Activated T-cell treated with anti-CD3 and anti-CD28 coated beads, Interleukin-2, amount 50 U/mL, for 1 hour (primary cell): ENCODE data around the gene CDH4.

Source experiments
- DNase-seq: peaks from one replicate; pipeline ENCODE4 v3.0.0-alpha.2; 2020

The CDH4 gene

DNA sequence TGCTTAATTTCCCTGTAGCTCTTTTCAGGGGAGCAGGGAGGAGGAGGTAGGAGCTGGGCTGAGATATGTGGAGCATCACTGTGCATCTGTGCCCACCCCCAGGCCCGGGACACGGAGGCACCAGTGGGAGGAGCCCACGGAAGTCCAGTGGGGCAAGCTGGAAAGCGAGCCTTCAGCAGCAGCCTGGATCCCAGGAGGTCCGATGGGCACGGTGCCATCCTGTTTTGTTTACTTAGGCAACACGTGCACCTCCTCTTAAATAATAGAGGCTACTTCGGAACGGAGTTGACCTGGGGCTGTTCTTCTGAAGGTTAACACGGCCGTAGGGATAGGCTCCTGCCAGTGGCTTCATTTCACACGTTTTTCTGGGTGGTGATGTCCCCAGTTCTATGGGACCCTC is 51.6 kb downstream of the CDH4 start:
- DNase-seq = no peak

DNA sequence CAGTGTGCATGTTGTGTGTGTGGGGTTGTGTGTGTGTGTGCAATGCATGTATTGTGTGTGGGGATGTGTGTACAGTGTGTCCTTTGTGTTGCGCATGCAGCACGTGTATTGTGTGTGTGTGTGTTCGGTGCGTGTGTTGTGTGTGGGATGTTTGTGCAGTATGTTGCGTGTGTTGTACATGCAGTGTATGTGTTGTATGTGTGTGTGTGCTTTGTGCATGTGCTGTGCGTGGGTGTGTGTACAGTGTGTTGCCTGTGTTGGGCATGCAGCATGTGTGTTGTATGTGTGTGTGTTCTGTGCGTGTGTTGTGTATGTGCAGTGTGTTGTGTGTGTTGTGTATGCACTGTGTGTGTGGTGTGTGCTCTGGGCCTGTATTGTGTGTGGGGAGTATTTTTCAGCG is 52.7 kb downstream of the CDH4 start:
- DNase-seq = no peak

DNA sequence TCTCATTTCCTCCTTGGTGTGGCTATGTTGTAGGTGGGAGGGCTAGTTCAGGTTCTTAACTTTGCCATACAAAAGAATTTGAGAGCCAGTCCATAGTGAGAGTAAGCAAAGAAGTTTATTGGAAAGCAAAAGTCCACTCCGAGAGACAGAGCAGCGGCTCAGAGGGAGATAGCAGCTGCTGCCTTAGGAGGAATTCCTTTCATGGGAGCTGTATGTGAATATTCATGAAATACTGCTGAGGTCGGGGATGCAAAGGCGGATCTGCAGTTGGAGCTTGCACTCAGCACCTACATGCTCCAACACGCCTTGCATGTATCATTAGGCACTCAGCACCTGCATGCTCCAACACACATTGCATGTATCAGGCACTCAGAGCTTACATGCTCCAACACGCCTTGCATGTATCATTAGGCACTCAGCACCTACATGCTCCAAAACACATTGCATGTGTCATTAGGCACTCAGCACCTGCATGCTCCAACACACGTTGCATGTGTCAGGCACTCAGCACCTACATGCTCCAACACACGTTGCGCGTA is 54.9 kb downstream of the CDH4 start:
- DNase-seq = no peak

DNA sequence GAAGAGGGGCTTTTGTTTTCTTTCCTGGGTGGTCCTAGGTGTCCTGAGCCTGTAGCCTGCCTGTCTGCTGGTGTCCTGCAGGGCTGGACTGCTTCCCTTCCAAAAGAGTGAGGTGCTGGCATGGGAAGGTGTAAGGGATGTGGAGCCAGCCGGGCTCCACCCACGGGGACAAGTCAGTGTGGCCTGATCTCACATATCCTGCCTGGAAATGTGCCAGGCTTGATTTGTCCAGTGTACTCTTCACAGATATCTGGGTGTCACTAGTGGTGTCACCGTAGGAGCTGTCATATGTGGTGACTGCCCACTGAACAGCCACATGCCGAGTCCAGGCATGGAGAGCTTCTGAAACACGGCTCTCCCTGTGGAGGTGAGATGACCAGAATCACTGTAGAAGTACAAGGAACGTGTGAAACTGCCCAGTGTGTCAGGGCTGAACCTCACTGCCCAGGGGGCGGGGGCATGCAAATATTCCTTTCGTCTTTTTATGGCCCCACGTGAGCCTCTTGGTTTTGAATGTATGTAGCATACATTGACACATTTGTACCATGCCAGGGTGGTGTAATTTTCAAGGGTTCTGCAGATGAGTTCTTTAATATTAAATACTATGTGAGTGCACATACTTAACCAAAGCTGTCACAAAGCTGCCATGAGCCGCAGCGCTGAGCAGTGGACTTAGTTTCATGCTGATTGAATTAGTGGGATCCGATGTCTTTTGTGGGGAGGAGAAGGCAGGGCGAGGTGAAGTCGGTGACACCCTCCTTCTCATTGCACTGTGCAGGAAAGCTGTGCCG is 55.8 kb downstream of the CDH4 start:
- no peak for DNase-seq

DNA sequence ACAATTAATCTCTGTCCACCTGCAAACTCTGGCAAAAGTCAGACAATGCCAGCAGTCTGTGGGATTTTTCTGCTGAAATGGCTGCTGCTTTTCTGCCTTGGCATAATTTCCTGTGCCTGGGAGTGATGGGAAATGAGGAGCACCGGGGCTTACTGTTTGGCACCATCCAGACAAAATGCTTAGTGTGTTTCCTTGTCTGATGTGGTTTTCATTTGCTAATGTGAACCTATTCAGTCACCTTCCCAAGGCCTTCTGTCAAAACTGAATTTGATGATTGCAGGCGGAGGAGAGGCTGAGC is 56.4 kb downstream of the CDH4 start:
- DNase-seq = no peak

DNA sequence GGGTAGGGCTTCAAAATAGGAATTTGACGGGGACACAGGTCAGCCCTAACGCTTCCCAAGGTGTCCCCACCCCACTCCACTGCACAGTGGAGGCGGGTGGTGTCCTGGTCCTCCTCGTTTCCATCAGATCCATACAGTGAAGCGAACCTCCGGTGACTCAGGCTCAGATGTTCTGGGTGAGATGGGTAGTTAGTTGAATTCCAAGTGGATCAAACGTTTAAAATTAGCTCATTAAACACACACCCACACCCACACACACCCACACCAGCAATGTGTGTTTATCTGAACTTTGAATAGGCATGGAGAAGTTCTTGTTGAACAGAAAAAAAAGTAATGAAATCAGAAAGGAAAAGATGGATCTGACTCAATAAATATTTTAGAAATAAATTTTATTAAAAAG is 58.9 kb downstream of the CDH4 start:
- no peak for DNase-seq

DNA sequence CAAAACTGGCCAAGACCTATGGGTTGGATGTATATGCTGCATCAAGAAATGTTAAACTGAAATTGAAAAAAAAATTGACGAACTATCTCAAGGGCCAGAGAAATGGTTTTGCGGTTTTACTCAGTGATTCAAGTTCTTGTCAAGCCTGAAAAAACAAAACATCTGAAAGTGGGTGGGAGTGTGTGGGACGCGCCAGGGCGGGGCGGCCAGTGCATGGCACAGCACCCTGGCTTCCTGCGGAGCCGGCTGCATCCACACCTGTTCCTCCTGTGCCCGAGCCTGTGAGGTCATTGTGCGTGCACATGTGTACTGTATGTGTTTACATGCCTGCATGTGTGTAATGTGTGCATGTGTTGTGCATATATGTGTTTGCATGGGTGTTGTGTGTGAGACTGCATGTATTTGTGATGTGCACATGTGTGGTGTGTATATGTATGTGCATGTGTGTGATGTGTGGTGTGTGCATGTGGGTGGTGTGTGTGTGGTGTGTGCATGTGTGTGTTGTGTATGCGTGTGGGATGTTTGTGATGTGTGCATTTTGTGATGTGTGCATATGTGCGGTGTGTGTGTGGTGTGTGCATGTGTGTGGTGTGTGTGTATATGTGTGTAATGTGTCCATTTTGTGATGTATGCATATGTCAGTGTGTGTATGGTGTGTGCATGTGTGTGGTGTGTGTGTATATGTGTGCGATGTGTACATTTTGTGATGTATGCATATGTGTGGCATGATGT is 59.8 kb downstream of the CDH4 start:
- no peak for DNase-seq

DNA sequence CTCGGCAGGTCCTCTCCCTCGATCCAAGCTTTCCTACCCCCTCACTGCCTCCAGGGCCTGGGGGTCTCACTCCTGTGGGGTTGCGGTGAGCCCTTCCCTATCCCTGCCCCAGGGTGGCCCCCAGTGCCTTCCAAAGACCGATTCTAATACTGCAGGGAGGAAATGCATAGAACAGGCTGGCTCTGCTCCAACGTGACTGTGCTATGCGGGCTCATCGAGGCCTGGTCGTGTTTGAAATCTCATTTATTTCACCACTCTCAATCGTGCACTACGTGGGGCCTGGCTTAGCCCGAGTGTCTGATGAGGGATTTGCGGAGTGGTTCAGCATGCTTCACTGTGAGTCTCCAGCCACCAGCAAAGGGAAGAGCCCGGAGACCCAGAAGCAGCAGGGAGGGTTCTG is 60.9 kb downstream of the CDH4 start:
- no peak for DNase-seq

DNA sequence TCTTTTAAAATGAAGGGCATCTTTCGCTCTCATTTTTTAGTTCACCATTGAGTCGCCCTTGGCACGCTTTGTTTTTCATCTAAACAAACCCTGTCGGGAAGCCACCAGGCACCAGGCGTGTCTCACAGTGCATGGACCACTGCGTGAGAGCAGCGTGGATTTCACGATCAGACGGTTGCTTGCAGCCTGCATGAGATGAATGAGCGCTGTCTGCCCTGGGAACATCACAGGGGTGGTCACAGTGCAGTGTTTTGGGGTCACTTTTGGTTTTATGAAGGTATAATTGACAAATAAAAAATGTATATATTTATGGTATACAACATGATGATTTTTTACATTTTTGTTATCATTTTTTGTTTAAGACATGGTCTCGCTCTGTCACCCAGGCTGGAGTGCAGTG is 61.3 kb downstream of the CDH4 start:
- no peak for DNase-seq

DNA sequence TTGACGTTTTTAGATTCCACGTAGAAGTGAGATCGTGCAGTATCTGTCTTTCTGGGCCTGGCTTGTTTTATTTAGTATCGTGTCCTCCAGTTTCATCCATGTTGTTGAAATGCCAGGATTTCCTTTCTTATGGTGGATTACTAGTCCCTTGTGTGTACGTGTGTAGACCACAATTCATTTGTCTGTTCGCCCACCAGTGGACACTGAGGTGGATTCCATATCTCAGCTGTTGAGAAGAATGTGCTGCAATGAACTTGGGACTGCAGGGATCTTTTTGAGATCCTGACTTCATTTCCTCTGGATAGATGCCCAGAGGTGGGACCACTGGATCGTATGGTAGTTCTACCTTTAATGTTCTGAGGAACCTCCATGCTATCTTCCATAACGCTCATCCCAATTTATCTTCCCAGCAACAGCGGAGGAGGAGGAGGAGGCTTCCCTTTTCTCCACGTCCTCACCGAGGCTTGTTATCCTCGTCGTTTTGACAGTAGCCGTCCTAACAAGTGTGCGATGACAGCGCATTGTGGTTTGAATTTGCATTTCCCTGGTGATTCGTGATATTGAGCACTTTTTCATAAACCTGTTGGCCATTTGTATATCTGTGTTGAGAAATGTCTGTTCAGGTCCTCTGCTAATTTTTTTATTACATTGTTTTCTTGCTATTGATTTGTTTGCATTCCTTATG is 62.4 kb downstream of the CDH4 start:
- DNase-seq = no peak

DNA sequence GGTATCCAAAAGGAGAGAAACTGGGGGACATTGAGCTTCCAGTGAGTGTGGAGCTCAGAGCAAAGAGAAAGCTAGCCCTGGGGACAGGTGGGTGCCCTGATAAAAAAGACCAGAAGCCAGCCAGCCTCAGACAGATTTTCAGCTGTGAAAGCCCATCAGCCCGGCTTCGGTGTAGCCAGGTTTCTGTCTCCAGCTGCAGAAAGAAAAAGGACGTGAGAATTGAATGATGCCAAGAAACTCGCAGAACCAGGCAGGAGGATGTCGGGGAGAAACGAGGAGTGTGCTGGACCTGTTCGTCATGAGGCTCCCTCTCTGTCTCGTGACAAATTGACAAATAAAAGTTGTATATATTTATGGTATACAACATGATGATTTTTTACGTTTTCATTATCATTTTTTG is 63.3 kb downstream of the CDH4 start:
- DNase-seq = no peak

DNA sequence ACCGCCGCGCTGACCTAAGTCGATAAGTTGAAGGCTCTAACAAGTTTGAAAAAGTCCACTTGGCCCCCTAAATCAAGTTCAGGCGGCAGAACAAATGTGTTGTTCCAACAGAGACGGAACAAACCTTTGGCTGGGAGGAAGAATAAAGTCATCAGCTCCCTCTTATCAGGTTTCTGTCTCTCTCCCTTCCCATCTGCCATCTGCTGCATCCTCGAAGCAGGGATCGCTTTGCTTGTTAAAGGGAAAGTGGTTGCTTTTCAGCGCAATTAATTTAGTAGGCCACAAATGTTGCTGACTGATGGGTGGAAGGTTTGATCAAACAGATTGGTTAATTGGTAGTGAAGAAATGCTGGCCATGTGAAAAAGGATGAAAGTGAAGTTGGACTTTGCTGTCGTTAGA is 64.3 kb downstream of the CDH4 start:
- no peak for DNase-seq

DNA sequence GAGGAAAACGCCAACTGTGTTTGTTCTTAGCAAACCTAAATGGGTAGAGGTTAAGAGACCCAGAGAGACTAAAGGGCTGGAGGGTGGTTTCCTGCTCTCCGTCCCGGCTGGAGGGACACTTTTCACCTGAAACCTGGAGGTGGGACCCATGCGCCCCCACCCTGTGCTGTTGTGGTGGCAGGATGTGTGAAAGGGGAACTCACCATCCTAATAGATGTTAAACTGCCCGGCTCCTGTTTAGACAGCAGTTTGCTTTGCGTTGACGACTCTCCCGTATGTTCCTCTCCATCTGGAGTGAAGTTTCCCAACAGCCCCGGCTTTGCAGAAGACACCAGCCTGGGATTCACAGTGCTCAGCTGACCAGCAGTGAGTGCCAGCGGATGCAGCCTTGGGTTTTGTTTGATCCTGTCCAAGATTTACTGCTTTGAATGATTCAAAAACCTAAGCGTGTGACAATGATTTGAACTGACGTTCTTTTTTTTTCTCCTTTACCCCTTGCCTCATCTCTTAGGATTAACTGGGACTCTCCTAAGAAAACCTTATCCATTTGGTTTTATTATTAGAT is 66.0 kb downstream of the CDH4 start:
- DNase-seq = no peak

DNA sequence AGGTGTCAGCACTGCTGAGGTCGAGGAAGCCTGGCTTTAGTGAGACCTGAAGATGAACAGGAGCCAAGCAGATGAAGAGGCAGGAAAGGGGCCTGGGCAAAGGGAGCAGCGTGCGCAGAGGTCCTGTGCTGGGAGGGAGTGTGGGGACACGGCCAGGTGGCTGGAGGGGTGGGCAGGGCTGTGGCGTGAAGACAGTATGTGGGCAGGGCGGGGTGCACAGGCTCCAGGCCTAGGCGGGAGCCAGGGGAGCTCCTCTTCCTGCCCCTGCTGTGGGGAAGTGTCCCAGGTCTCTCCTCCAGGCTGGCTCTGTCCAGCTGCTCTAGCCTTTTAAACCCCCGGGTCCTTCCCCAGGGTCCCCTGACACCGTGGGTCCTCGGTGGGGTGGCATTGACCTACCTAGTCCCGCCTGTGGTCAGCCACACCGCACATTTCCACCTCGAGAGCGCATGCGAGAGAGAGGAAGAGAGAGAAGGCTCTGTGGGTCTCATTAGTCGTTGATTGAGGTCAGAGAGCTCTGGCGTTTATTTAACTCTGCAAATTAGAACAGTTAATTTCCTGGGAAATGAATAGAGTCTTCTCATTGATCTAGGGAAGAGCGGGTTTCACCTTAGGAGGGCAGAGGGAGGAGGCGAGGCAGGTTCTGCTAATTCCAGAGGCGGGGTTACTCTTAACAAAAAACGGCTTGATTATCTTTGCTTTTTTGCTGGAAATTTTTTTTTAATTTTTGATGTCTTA is 68.8 kb downstream of the CDH4 start:
- DNase-seq = no peak

DNA sequence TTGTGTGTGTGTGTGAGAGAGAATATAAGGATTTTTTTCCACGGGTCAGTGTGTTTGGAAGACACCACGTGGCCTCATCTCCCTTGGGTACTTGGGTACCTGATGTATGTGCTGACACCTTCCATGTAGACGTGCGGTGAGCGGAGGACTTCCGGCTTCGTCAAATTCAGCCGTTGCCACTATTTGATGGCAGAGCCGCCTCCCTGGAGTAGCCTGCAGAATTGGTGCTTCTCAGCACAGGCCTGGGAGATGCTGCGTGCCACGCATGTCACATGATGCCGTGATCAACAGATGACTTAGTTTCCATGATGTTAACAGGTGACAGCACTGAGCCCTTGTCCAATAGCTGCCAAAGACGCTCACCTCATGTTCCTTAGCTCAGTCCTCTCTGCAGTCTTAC is 69.4 kb downstream of the CDH4 start:
- no peak for DNase-seq

DNA sequence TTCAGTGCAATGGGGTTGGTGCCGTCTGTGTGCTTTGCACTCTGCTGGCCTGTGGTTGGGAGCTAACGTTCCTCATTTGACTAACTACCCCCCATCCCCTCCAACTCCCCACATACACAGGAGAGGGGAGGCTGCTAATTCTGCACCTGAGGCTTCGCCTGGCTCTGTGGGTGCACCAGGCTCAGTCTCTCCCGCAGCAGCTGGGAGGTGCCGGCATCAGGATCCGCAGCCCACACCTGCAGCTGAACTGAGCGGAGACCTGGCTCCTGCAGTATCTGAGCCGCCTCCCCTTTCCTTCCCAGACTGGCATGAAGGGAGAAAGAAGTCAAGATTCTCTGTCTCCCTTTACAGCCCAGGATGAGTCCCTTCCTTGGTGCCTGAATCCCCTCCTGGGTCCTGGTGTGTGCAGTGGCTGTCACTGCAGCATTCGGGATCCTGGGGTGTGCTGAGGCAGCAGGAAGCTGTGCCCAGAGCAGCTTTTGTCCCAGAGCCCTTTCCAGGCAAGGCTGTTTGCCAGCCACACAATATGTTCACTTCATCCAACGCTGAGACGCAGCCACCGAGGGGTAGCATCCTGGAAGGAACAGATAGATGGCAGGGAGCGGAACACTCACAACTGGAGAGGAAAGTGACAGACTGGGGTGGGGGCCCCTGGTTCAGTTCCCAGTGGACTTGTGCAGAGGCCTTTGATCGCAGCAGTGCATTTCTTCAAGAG is 70.2 kb downstream of the CDH4 start:
- DNase-seq = no peak

DNA sequence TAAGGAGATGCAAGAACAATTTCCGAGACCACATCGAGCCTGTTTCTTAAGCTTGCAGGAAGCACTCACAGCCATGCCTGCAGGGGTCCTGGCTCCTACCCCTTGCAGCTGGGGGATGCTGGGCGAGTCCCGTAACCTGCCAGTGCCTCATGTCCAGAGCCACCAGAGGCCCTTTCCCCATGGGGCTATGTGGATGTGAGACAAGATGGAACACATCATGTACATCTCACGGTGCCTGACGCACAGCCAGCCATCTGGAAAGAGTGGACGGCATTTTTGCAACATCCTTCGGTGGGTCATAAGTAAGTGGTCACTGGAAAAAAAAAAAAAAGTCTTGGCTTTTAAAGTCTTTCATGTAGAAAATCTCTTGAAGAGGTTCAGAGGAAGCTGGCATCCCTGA is 72.8 kb downstream of the CDH4 start:
- no peak for DNase-seq

DNA sequence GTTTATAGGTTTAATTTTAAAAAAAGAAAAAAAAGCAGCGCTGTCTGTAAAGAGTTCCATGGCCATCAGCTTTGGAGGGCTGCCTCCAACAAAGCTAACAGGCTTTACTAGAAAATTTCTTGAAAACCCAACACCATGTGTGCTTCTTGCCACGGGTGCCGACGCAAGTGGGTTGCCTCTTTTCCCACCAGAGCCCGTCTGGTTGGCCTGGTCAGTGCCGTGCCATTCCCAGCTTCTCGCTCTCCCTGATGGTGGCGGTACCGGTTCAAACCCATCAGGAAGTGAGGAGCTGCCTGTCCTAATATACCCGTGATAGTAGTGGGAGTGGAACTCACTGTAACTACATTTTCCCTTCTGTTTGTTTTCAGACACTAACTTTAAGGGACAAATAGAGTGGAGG is 73.7 kb downstream of the CDH4 start:
- DNase-seq = no peak

DNA sequence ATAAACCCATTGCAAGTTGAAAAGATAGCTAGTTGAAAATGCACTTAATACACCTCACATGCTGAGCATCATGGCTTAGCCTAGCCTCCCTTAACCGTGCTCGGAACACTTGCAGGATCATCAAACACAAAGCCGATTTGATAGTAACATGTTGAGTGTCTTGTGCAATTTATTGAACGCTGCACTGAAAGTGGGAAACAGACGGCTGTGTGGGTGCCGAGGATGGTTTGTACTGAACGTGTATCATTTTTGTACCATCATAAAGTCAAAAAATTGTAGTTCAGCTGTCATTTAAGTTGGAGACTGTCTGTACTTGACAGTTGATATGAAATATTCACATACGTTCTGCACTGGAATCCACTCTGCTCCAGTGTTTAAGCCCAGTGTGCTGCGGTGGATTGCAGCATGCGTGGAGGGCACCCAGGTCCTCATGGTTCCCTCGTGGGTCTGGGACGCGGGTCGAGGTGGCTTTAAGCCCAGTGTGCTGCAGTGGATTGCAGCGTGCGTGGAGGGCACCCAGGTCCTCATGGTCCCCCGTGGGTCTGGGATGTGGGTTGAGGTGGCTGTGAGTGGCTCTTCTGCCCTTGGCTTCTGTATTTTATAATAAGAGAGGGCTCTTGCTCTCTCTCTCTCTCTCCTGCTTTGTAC is 77.0 kb downstream of the CDH4 start:
- DNase-seq = no peak

DNA sequence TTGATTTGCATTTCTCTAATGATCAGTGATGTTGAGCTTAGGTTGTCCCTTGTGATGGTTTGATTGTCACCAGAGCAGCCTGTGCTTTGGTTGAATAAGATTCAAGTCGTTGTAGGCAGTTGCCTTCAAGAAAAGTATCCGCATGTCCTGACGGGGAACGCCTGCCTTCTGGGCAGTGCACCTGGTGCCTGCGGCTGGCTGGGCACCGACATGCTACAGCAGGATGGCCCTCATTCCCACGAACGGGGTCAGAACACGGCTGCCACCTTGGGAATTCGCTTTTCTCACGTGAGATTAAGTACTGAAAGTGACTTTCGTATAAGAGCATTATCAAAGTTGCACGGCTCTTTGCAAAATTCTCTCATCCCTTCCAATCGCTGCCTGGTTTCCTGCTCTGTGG is 78.4 kb downstream of the CDH4 start:
- no peak for DNase-seq

DNA sequence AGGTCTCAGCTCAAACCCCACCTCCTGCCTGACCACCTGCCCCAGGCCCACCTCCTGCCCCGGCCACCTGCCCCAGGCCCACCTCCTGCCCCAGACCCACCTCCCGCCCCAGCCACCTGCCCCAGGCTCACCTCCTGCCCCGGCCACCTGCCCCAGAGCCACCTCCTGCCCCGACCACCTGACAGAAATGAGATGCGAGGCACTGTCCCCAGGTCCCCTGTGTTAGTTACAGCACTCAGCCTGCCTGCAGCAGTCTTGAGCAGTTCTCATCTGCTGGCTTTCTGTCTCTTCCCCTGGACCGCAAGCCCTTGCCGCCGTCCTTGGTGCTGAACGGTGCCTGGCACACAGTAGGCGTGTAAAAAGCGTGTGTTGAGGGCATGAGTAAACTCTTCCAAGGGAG is 79.5 kb downstream of the CDH4 start:
- DNase-seq = no peak
